Transverse colon (tissue), 4 donors: ENCODE measurements around the gene DDX49.
"Not testable (repeated sequence)": the region's sequence is repeated elsewhere in the genome, so short reads cannot be mapped to it uniquely, and the experiment has no call there.

Experiments
- CTCF ChIP-seq, 5 experiments: fragments of 200-600 bp in 3 of 5; fragments of 450-650 bp in 2 of 5; sonication (generic) in 3 of 5; IDR thresholded peaks; 1 replicate in 2 of 5; 2 replicates in 3 of 5; pipeline ENCODE4 v1.5.1; 2016 to 2017; ENCODE audit warnings: antibody characterized with exemption in 5 of 5, inconsistent platforms in 3 of 5, mild to moderate bottlenecking in 2 of 5, moderate library complexity in 1 of 5
- EP300 ChIP-seq: sonication (generic); formaldehyde crosslinking; IDR thresholded peaks from one replicate; pipeline ENCODE4 v1.6.1; 2017; ENCODE audit warnings: antibody characterized with exemption, low read depth
- POLR2A ChIP-seq: fragments of 450-650 bp; IDR thresholded peaks from one replicate; pipeline ENCODE4 v1.6.1; 2016; ENCODE audit warnings: antibody characterized with exemption, mild to moderate bottlenecking, moderate library complexity
- POLR2AphosphoS5 ChIP-seq, 3 donors: sonication (generic); formaldehyde crosslinking; IDR thresholded peaks; one replicate each; pipeline ENCODE4 v1.6.1; 2016; ENCODE audit warnings: antibody characterized with exemption in 3 of 3

GRCh38 chr19:18902519-18902918 lies 17.0 kb upstream of the DDX49 start:
- TF ChIP-seq CTCF (IDR thresholded peaks at IDR 0.05); POLR2AphosphoS5 (IDR thresholded peaks at IDR 0.05); POLR2A; EP300: not testable (repeated sequence)
